ENCODE results near the gene PHACTR1. TPM values are rescaled to one million over a fixed set of nuclear protein-coding genes. Genes with fewer than 3 reads are reported as not detected.

Gene PHACTR1
- total and polyA plus RNA-seq, 9 of the 15 experiments (the other 6 are each of a cell fraction or from before 2014, with no cell fraction given): 11.5 to 32.6 (median 22.0) TPM

GRCh38 chr6:12991435-12991834 is 274.9 kb downstream of the PHACTR1 start:
- H3K4me2 ChIP-seq (ENCODE audit: insufficient read depth, low read length): no peak overlapping the region
- no peaks in the 10 kb centered on the region for H3K36me3 ChIP-seq (ENCODE audit: control insufficient read depth, insufficient read depth, low read length)
- 5% methylated on average over 3 of the region's 3 CpGs for WGBS (ENCODE audit: insufficient coverage, low coverage, missing lambda C conversion rate)
- no peaks in the 10 kb centered on the region for H3K9me1 ChIP-seq (ENCODE audit: control insufficient read depth, insufficient read depth, low read length)
- intact Hi-C loops (cut with micrococcal nuclease): no loop called here
- DNase-seq (ENCODE audit: extremely low read depth in 1 of 4, low spot score in 3 of 4) (no peak), ATAC-seq (no peak), FAIRE-seq (no peak)
- ChIA-PET POLR2A (no interaction called here), CTCF (ENCODE audit: low intra/inter-chr PET ratio) (no interaction called here)
- H3K79me2 ChIP-seq (ENCODE audit: control insufficient read depth, insufficient read depth, low read length): no peaks in the 10 kb centered on the region
- TF ChIP-seq ZKSCAN1 (IDR thresholded peaks at IDR 0.05; ENCODE audit: low read depth, low read length) (no peak), ZNF316 (IDR thresholded peaks at IDR 0.05) (peak; percentile 38; the same call in 1 of the 2 replicates), C11orf30 (IDR thresholded peaks at IDR 0.05; ENCODE audit: low read depth) (0 out of 2 replicates have a peak, but pooled peaks have one; percentile 11), BDP1 (IDR thresholded peaks at IDR 0.05; ENCODE audit: insufficient read depth, insufficient read length) (no peak), CBX1 (IDR thresholded peaks at IDR 0.05; ENCODE audit: low read depth) (no peak), ZNF175 (CRISPR knock-in tag; IDR thresholded peaks at IDR 0.05; ENCODE audit: low read depth) (no peak), MAFF (IDR thresholded peaks at IDR 0.05; ENCODE audit: low read length) (0 out of 2 replicates have a peak, but pooled peaks have one; percentile 9), MAFG (tag; conservative IDR thresholded peaks at IDR 0.05) (0 out of 2 replicates have a peak, but pooled peaks have one; percentile 11)
- H4K20me1 ChIP-seq (replicated peaks; ENCODE audit: control insufficient read depth, insufficient read depth, low read length): no peaks in the 10 kb centered on the region; the same call in 1 of the 2 replicates
- no peaks in the 10 kb centered on the region for H3K4me1 ChIP-seq (replicated peaks in 1 of 2; ENCODE audit: control insufficient read depth in 2 of 2, insufficient read depth in 2 of 2, low read length in 2 of 2)
- BruUV-seq (replicated peaks): no TSS peak
- in situ Hi-C loops (cut with MboI): no loop called here
- H3K9me3 ChIP-seq (replicated peaks; ENCODE audit: control insufficient read depth, insufficient read depth, low read depth, low read length): no peaks in the 10 kb centered on the region
- H2AFZ ChIP-seq (ENCODE audit: low read depth, low read length): no peak overlapping the region
- H3K27ac ChIP-seq (ENCODE audit: extremely low read depth, low read depth, low read length): no peak overlapping the region
- peaks cover 1 to 3% of the 10 kb centered on the region in 2 experiments; a peak in 3 of 5 replicates for H3K27me3 ChIP-seq (ENCODE audit: control insufficient read depth in 2 of 2, insufficient read depth in 2 of 2, low read length in 2 of 2)
- H3K9ac ChIP-seq (ENCODE audit: insufficient read depth in 1 of 2, low read depth in 2 of 2, low read length in 2 of 2): no peak overlapping the region
- H3K4me3 ChIP-seq: no peak overlapping the region

GRCh38 chr6:12992770-12993169 is 276.2 kb downstream of the PHACTR1 start:
- H3K4me1 ChIP-seq (replicated peaks in 1 of 2; ENCODE audit: control insufficient read depth in 2 of 2, insufficient read depth in 2 of 2, low read length in 2 of 2): no peaks in the 10 kb centered on the region
- intact Hi-C loops (cut with micrococcal nuclease): no loop called here
- WGBS (ENCODE audit: insufficient coverage, low coverage, missing lambda C conversion rate): 0% methylated on average over 7 of the region's 7 CpGs
- no peak overlapping the region for H3K27ac ChIP-seq (ENCODE audit: extremely low read depth, low read depth, low read length)
- H3K36me3 ChIP-seq (ENCODE audit: control insufficient read depth, insufficient read depth, low read length): no peaks in the 10 kb centered on the region
- no peaks in the 10 kb centered on the region; a peak in 1 of 5 replicates for H3K27me3 ChIP-seq (ENCODE audit: control insufficient read depth in 2 of 2, insufficient read depth in 2 of 2, low read length in 2 of 2)
- H2AFZ ChIP-seq (ENCODE audit: low read depth, low read length): no peak overlapping the region
- FAIRE-seq: no peak
- no peak for ATAC-seq
- no peak overlapping the region for H3K4me3 ChIP-seq
- no peaks in the 10 kb centered on the region for H3K9me1 ChIP-seq (ENCODE audit: control insufficient read depth, insufficient read depth, low read length)
- no peaks in the 10 kb centered on the region for H4K20me1 ChIP-seq (replicated peaks; ENCODE audit: control insufficient read depth, insufficient read depth, low read length)
- in situ Hi-C loops (cut with MboI): no loop called here
- POLR2A ChIA-PET: no interaction called here
- H3K4me2 ChIP-seq (ENCODE audit: insufficient read depth, low read length): no peak overlapping the region
- no peak for DNase-seq (ENCODE audit: extremely low read depth in 1 of 4, low spot score in 3 of 4)
- no peaks in the 10 kb centered on the region for H3K79me2 ChIP-seq (ENCODE audit: control insufficient read depth, insufficient read depth, low read length)
- BruUV-seq (replicated peaks): no TSS peak
- no peak overlapping the region for H3K9ac ChIP-seq (ENCODE audit: insufficient read depth in 1 of 2, low read depth in 2 of 2, low read length in 2 of 2)
- no peaks in the 10 kb centered on the region for H3K9me3 ChIP-seq (replicated peaks; ENCODE audit: control insufficient read depth, insufficient read depth, low read depth, low read length)
- CTCF ChIA-PET (ENCODE audit: low intra/inter-chr PET ratio): no interaction called here
- TF ChIP-seq DNMT1 (IDR thresholded peaks at IDR 0.05) (no peak), NCOR1 (IDR thresholded peaks at IDR 0.05) (no peak), ELK1 (CRISPR knock-in tag; IDR thresholded peaks at IDR 0.05) (no peak), ATF6 (CRISPR knock-in tag; IDR thresholded peaks at IDR 0.05) (no peak), RAD51 (IDR thresholded peaks at IDR 0.05; ENCODE audit: borderline replicate concordance, low read depth) (no peak)
